H9 (cell line): Measurements from ENCODE around the gene CDH4. TPM values are rescaled to one million over a fixed set of nuclear protein-coding genes. Genes with fewer than 3 reads are reported as not detected.

Source experiments
- DNase-seq: peaks from one replicate; pipeline ENCODE4 v3.0.0-alpha.2; 2017
- H2AFZ ChIP-seq: one replicate; pipeline ENCODE4 v1.6.1; 2013; ENCODE audit warnings: mild to moderate bottlenecking, low read length, control low read depth, moderate library complexity
- H2AK5ac ChIP-seq: 2 replicates; pipeline ENCODE4 v1.6.1; 2013; ENCODE audit warnings: low read length, control low read depth, mixed read lengths; ENCODE audit not compliant: insufficient read length
- H2BK120ac ChIP-seq: one replicate; pipeline ENCODE4 v1.6.1; 2013; ENCODE audit warnings: low read depth, mild to moderate bottlenecking, low read length, control low read depth, inconsistent platforms; ENCODE audit not compliant: poor library complexity, severe bottlenecking
- H2BK12ac ChIP-seq: 2 replicates; pipeline ENCODE4 v1.6.1; 2013; ENCODE audit warnings: low read length, control low read depth, mixed read lengths, low read depth; ENCODE audit not compliant: insufficient read length
- H2BK15ac ChIP-seq: 2 replicates; pipeline ENCODE4 v1.6.1; 2013; ENCODE audit warnings: low read depth, low read length, control low read depth
- H2BK20ac ChIP-seq: one replicate; pipeline ENCODE4 v1.6.1; 2013; ENCODE audit warnings: low read depth, mild to moderate bottlenecking, low read length, control low read depth, inconsistent platforms; ENCODE audit not compliant: poor library complexity, severe bottlenecking
- H2BK5ac ChIP-seq: 2 replicates; pipeline ENCODE4 v1.6.1; 2013; ENCODE audit warnings: low read length, control low read depth, mixed read lengths; ENCODE audit not compliant: insufficient read length
- H3K14ac ChIP-seq: 2 replicates; pipeline ENCODE4 v1.6.1; 2013; ENCODE audit warnings: low read length, control low read depth; ENCODE audit not compliant: insufficient read depth
- H3K18ac ChIP-seq: 2 replicates; pipeline ENCODE4 v1.6.1; 2013; ENCODE audit warnings: low read depth, mild to moderate bottlenecking, mixed read lengths, low read length, control low read depth; ENCODE audit not compliant: insufficient read length
- H3K23ac ChIP-seq: 2 replicates; pipeline ENCODE4 v1.6.1; 2013; ENCODE audit warnings: low read length, control low read depth, mixed read lengths, low read depth; ENCODE audit not compliant: insufficient read length
- H3K23me2 ChIP-seq: 2 replicates; pipeline ENCODE4 v1.6.1; 2013; ENCODE audit warnings: low read depth, mild to moderate bottlenecking, mixed read lengths, low read length, control low read depth; ENCODE audit not compliant: insufficient read length, poor library complexity, severe bottlenecking
- H3K27ac ChIP-seq: 2 replicates; pipeline ENCODE4 v1.5.1; 2013; ENCODE audit warnings: low read length, control low read depth, mixed read lengths, low read depth; ENCODE audit not compliant: insufficient read length
- H3K27me3 ChIP-seq: 2 replicates; pipeline ENCODE4 v1.6.1; 2013; ENCODE audit warnings: low read length, control low read depth, inconsistent platforms; ENCODE audit not compliant: insufficient read depth
- H3K4ac ChIP-seq: 2 replicates; pipeline ENCODE4 v1.6.1; 2013; ENCODE audit warnings: low read depth, mild to moderate bottlenecking, control low read depth, inconsistent platforms, low read length, moderate library complexity
- H3K4me1 ChIP-seq: 2 replicates; pipeline ENCODE4 v1.6.1; 2013; ENCODE audit warnings: low read length, control low read depth, inconsistent platforms; ENCODE audit not compliant: insufficient read depth
- H3K4me2 ChIP-seq: 2 replicates; pipeline ENCODE4 v1.6.1; 2013; ENCODE audit warnings: low read length, control low read depth, mixed read lengths; ENCODE audit not compliant: insufficient read length, insufficient read depth
- H3K56ac ChIP-seq: 2 replicates; pipeline ENCODE4 v1.6.1; 2013; ENCODE audit warnings: low read depth, mild to moderate bottlenecking, mixed read lengths, low read length, control low read depth; ENCODE audit not compliant: insufficient read length
- H3K79me1 ChIP-seq: 2 replicates; pipeline ENCODE4 v1.6.1; 2013; ENCODE audit warnings: low read depth, mild to moderate bottlenecking, moderate library complexity, low read length, control low read depth, inconsistent platforms; ENCODE audit not compliant: insufficient read depth, poor library complexity, severe bottlenecking
- H3K79me2 ChIP-seq: 2 replicates; pipeline ENCODE4 v1.6.1; 2013; ENCODE audit warnings: low read length, control low read depth, inconsistent platforms; ENCODE audit not compliant: insufficient read depth
- H3K9ac ChIP-seq: 2 replicates; pipeline ENCODE4 v1.6.1; 2013; ENCODE audit warnings: low read length, control low read depth, mixed read lengths; ENCODE audit not compliant: insufficient read length; ENCODE audit errors: extremely low read depth
- H3K9me3 ChIP-seq: one replicate; pipeline ENCODE4 v1.6.1; 2013; ENCODE audit warnings: low read depth, low read length, inconsistent platforms; ENCODE audit not compliant: control insufficient read depth
- H3T11ph ChIP-seq: one replicate; pipeline ENCODE4 v1.6.1; 2013; ENCODE audit warnings: mild to moderate bottlenecking, low read length, control low read depth, inconsistent platforms
- H4K20me1 ChIP-seq: one replicate; pipeline ENCODE4 v1.6.1; 2013; ENCODE audit not compliant: control insufficient read depth, insufficient read length, insufficient read depth
- H4K5ac ChIP-seq: 2 replicates; pipeline ENCODE4 v1.6.1; 2013; ENCODE audit warnings: low read depth, mild to moderate bottlenecking, mixed read lengths, low read length, control low read depth; ENCODE audit not compliant: insufficient read length
- H4K8ac ChIP-seq: replicated peaks from 2 replicates; pipeline ENCODE4 v1.6.1; 2013; ENCODE audit warnings: low read length, control low read depth, mixed read lengths, low read depth; ENCODE audit not compliant: insufficient read length
- H4K91ac ChIP-seq: 2 replicates; pipeline ENCODE4 v1.6.1; 2013; ENCODE audit warnings: low read depth, mild to moderate bottlenecking, moderate library complexity, mixed read lengths, low read length, control low read depth; ENCODE audit not compliant: insufficient read length
- H3K27ac Mint-ChIP-seq, 3 experiments: 2 replicates in 2 of 3; 3 replicates in 1 of 3; pipeline ENCODE4 v1.8.0; 2020 to 2021; ENCODE audit warnings: mixed read lengths in 3 of 3, mild to moderate bottlenecking in 1 of 3, moderate library complexity in 1 of 3
- H3K27me3 Mint-ChIP-seq: 2 replicates; pipeline ENCODE4 v1.8.0; 2021; ENCODE audit warnings: low read depth, mild to moderate bottlenecking, moderate library complexity, mixed read lengths
- H3K36me3 Mint-ChIP-seq, 3 experiments: 2 replicates in 2 of 3; 3 replicates in 1 of 3; pipeline ENCODE4 v1.8.0; 2020 to 2021; ENCODE audit warnings: low read depth in 3 of 3, mixed read lengths in 3 of 3; ENCODE audit not compliant: insufficient read depth in 1 of 3
- H3K4me1 Mint-ChIP-seq, 2 experiments: 2 replicates each; pipeline ENCODE4 v1.8.0; 2020; ENCODE audit warnings: mixed read lengths in 2 of 2
- H3K4me3 Mint-ChIP-seq, 2 experiments: 2 replicates in 1 of 2; 3 replicates in 1 of 2; pipeline ENCODE4 v1.8.0; 2020 to 2021; ENCODE audit warnings: mild to moderate bottlenecking in 2 of 2, mixed read lengths in 2 of 2, moderate library complexity in 1 of 2
- H3K9me3 Mint-ChIP-seq, 2 experiments: 2 replicates in 1 of 2; 3 replicates in 1 of 2; pipeline ENCODE4 v1.8.0; 2020; ENCODE audit warnings: mild to moderate bottlenecking in 2 of 2, mixed read lengths in 2 of 2, moderate library complexity in 1 of 2
- WGBS: extraction: QIAGEN DNeasy Blood & Tissue Kit; methylation state at CpG from one replicate; pipeline ENCODE4 v1.1.7; 2013; ENCODE audit warnings: missing lambda C conversion rate, low lambda C conversion rate, mixed read lengths; ENCODE audit not compliant: insufficient read length; ENCODE audit errors: extremely low coverage; 5-methylcytosine and 5-hydroxymethylcytosine counted together
- total RNA-seq: library from RNA; stranded (reverse); gene quantifications from 2 replicates; pipeline ENCODE4 v1.2.1, GENCODE V29; 2021
- TF ChIP-seq, protein P1 (sequence below): fragments of 200-600 bp; sonication (generic); conservative IDR thresholded peaks from 3 replicates; pipeline ENCODE4 v1.8.0; 2021; ENCODE audit warnings: antibody characterized with exemption, mild to moderate bottlenecking

Gene CDH4
- total RNA-seq, 1 experiment from 2014 or later: 3.0 TPM

DNA sequence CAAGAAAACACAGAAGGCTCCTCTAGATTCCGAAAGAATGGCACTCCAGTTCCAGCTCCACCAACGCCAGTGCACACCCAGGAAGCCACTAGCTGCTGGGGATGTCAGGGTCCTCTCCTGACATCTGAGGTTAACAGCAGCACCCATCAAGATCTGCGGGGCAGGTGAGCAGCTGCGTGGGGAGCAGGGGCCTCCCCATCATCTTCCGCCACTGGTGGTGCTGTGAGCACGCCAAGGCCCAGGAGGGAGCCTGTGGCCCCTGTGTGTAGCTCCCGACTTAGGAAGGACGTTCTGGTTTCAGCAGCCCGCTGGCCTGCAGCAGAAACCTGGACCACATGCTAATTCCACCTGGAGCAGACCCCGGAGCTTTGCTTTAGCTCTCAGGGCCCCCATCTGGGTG, 427.4 kb downstream of the CDH4 start:
- no peaks in the 10 kb centered on the region for H3K79me2 ChIP-seq
- no peak overlapping the region for H2BK12ac ChIP-seq
- H3K4me1 ChIP-seq: no peaks in the 10 kb centered on the region; the same call in 1 of the 2 replicates
- Mint-ChIP-seq H3K36me3 (no peaks in the 10 kb centered on the region), H3K9me3 (no peaks in the 10 kb centered on the region; a peak in 2 of 5 replicates), H3K27ac (no peak overlapping the region), H3K27me3 (peaks cover 73% of the 10 kb centered on the region), H3K4me1 (peaks cover 16 to 17% of the 10 kb centered on the region in 2 experiments), H3K4me3 (no peak overlapping the region)
- H3K23me2 ChIP-seq: no peaks in the 10 kb centered on the region
- H2AK5ac ChIP-seq: no peak overlapping the region
- no peak overlapping the region for H4K5ac ChIP-seq
- no CpG with 5 or more reads among the region's 10 CpGs for WGBS
- H3K4ac ChIP-seq: no peak overlapping the region
- no peak overlapping the region for H3T11ph ChIP-seq
- peaks cover 5% of the 10 kb centered on the region; the same call in 1 of the 2 replicates for H3K27me3 ChIP-seq
- H4K20me1 ChIP-seq: no peaks in the 10 kb centered on the region
- no peaks in the 10 kb centered on the region for H3K9me3 ChIP-seq
- H2BK5ac ChIP-seq: no peak overlapping the region
- H2BK20ac ChIP-seq: no peak overlapping the region
- no peak overlapping the region for H3K18ac ChIP-seq
- H3K9ac ChIP-seq: no peak overlapping the region
- H3K56ac ChIP-seq: no peak overlapping the region
- H4K91ac ChIP-seq: no peak overlapping the region
- DNase-seq: no peak
- no peak overlapping the region for H3K27ac ChIP-seq
- H2AFZ ChIP-seq: no peak overlapping the region
- no peaks in the 10 kb centered on the region for H3K79me1 ChIP-seq
- no peak overlapping the region for H4K8ac ChIP-seq
- no peak overlapping the region for H2BK120ac ChIP-seq
- no peak overlapping the region for H2BK15ac ChIP-seq
- no peak overlapping the region for H3K23ac ChIP-seq
- no peak overlapping the region for H3K4me2 ChIP-seq
- H3K14ac ChIP-seq: no peak overlapping the region; the same call in 1 of the 2 replicates
- TF ChIP-seq, protein P1, sequence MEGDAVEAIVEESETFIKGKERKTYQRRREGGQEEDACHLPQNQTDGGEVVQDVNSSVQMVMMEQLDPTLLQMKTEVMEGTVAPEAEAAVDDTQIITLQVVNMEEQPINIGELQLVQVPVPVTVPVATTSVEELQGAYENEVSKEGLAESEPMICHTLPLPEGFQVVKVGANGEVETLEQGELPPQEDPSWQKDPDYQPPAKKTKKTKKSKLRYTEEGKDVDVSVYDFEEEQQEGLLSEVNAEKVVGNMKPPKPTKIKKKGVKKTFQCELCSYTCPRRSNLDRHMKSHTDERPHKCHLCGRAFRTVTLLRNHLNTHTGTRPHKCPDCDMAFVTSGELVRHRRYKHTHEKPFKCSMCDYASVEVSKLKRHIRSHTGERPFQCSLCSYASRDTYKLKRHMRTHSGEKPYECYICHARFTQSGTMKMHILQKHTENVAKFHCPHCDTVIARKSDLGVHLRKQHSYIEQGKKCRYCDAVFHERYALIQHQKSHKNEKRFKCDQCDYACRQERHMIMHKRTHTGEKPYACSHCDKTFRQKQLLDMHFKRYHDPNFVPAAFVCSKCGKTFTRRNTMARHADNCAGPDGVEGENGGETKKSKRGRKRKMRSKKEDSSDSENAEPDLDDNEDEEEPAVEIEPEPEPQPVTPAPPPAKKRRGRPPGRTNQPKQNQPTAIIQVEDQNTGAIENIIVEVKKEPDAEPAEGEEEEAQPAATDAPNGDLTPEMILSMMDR: no peak
